ENCODE results near the gene PRPF40A.

The PRPF40A gene

DNA sequence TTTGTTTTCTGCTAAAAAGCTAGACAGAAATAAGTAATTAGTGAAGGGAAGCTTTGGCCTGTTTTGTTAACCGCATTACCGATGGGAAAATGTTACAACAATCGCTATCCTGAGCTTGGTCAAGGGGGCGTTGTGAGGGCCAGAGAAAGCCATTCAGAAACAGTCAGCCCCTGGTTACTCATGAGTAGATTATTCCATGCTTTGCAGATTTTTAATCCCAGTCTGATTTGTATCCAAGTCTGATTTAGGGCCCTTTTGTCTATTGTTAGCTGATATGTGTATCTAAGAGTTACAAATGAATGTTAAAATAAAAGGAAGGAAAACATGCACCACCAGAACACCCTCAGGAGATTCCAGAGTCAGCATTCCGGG, 99.1 kb downstream of the PRPF40A start:
- no peaks in the 10 kb centered on the region for H3K27me3 ChIP-seq (ENCODE audit: insufficient read depth, low read length)
- peaks cover 83% of the 10 kb centered on the region for H3K36me3 ChIP-seq (ENCODE audit: insufficient read depth, low read length)
- H3K9me3 ChIP-seq (ENCODE audit: low read length) = peaks cover 2% of the 10 kb centered on the region
- no peak overlapping the region for H3K4me3 ChIP-seq (ENCODE audit: low read length)
- no peaks in the 10 kb centered on the region for H3K4me1 ChIP-seq (ENCODE audit: insufficient read depth, low read length)
- no peak overlapping the region for H2AFZ ChIP-seq (ENCODE audit: low read depth, low read length)

DNA sequence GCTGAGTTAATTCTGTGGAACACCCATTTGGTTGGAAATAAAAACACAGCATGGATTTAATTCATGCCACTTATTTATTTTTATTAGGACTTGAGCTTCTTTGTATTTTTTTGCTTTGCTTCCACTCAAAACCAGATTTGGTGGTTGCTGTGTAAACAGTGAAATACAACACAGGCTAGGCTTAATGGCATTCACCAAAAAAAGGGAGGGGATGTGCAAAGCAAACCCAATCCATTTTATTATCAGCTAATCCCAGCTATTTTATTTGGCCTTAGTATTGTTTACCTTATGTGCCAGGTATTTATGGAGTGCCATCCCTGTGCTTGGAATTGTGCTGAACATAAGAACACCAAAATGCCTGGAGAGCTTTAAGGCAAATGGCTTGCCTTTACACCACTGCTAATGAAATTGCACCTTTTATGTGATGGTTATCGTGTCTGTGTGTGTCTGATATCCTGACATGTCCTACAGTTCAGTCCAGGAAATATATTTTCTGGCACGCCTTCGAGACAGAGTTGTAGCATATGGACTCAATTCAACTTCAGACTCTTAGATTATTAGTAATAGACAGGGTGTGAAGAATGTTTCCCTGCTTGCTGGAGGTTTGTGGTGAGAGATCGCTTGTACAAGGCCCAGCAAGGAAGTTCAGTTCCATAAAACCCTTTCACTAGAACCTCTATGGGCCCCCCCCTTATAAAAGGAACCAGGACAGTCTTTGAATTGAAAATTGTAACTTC, 99.6 kb downstream of the PRPF40A start:
- Histone ChIP-seq H3K4me3 (ENCODE audit: low read length) (no peak overlapping the region), H2AFZ (ENCODE audit: low read depth, low read length) (no peak overlapping the region), H3K4me1 (ENCODE audit: insufficient read depth, low read length) (no peaks in the 10 kb centered on the region), H3K9me3 (ENCODE audit: low read length) (peaks cover 2% of the 10 kb centered on the region), H3K27me3 (ENCODE audit: insufficient read depth, low read length) (no peaks in the 10 kb centered on the region), H3K36me3 (ENCODE audit: insufficient read depth, low read length) (peaks cover 84% of the 10 kb centered on the region)

DNA sequence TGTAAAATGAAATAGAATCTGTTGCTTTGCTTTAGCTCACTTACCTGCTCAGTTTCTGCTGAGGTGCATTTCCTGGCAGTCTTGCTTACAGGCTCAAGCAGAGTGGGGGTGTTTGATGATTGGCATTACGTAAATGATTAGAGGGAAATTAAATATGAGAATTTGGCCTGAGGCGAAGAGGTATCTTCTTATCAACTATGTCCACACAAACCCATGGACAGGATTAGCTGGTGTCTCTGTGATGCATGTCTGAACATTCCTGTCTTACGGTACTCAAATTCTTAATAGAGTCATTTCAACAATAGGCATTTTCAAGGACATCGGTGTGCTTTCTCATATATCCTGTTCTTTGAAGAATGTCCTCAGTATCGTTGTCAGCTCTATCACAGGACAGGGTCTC, 102.1 kb downstream of the PRPF40A start:
- H3K27me3 ChIP-seq (ENCODE audit: insufficient read depth, low read length) = no peaks in the 10 kb centered on the region
- H3K36me3 ChIP-seq (ENCODE audit: insufficient read depth, low read length) = peaks cover 74% of the 10 kb centered on the region
- H3K4me1 ChIP-seq (ENCODE audit: insufficient read depth, low read length) = no peaks in the 10 kb centered on the region
- no peak overlapping the region for H3K4me3 ChIP-seq (ENCODE audit: low read length)
- no peak overlapping the region for H2AFZ ChIP-seq (ENCODE audit: low read depth, low read length)
- peaks cover 2% of the 10 kb centered on the region for H3K9me3 ChIP-seq (ENCODE audit: low read length)

DNA sequence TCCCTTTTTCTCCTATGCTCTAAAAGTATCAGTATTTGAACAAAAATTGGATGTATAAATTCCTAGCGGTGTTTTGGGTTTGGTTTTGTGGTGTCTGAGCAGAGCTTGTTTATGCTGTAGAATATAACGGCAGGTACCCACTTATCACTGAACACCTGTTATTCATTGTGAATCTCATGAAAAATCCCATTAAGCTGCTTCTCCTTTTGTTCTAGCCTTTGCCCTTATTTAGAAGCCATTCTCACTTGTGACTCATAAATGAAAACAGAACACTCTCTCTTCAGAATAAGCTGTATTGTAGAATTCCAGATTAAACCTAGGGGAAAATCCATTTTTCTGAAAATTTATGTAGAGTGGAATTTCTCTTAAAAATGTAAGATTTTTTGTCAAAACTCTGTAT, 104.0 kb downstream of the PRPF40A start:
- peaks cover 66% of the 10 kb centered on the region for H3K36me3 ChIP-seq (ENCODE audit: insufficient read depth, low read length)
- H3K4me3 ChIP-seq (ENCODE audit: low read length) = no peak overlapping the region
- H2AFZ ChIP-seq (ENCODE audit: low read depth, low read length) = no peak overlapping the region
- no peaks in the 10 kb centered on the region for H3K9me3 ChIP-seq (ENCODE audit: low read length)
- H3K4me1 ChIP-seq (ENCODE audit: insufficient read depth, low read length) = no peaks in the 10 kb centered on the region
- H3K27me3 ChIP-seq (ENCODE audit: insufficient read depth, low read length) = no peaks in the 10 kb centered on the region

DNA sequence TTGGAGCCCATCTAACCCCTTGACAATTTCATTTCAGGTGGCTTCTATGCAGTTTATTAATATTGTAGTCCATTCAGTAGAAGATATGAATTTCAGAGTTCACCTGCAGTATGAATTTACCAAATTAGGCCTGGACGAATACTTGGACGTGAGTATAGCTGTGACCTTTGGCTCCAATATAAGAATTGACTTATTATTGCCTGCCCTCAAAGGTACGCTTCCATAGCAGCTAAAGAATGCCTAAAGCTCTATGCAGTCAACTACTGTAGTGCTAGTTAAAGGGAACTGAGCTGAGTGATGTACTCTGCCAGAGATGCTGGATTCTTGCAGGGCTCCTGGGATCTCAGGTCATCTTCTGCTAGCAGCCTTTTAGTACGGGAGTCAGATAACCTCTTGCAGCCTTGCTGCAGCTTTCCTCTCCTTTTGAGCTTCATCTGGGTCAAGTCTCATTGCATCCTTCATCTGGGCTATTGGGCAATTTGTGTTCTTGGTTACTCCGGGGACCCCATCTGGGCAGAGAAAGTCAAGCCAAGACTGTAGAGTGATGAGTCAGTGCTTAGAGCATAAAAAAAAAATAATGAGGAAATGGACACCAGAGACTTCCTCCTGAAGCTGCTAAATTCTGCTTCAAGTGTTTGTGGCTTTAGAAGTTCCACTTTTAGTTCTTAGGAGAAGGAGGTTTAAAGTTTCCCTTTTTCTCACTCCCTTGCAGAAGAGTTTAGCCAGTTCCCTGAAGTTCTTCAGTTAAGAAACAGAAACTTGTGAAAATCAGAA, 105.6 kb downstream of the PRPF40A start:
- Histone ChIP-seq H3K9me3 (ENCODE audit: low read length) (no peaks in the 10 kb centered on the region), H3K4me1 (ENCODE audit: insufficient read depth, low read length) (peaks cover 2% of the 10 kb centered on the region), H3K36me3 (ENCODE audit: insufficient read depth, low read length) (peaks cover 50% of the 10 kb centered on the region), H3K27me3 (ENCODE audit: insufficient read depth, low read length) (no peaks in the 10 kb centered on the region), H3K4me3 (ENCODE audit: low read length) (no peak overlapping the region), H2AFZ (ENCODE audit: low read depth, low read length) (no peak overlapping the region)

DNA sequence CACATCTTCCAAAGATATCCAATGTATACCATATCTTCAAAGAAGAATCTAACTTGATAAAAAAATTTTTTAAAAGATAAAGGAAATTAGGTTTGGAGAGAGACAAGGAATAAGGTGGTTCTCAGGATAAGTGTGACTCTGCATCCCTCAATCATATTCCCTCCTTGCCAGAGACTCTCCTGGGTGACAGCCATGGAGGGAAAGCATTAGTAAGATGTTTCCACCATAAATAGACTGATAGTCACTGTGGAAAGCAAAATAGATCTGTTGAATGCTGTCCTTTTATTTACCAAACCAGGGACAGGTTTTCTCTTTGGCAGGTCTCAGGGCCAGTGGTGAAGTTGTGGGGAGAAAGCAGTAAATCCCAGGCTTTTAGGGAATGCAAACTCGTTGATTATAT, 107.6 kb downstream of the PRPF40A start:
- Histone ChIP-seq H3K4me1 (ENCODE audit: insufficient read depth, low read length) (peaks cover 2% of the 10 kb centered on the region), H3K4me3 (ENCODE audit: low read length) (no peak overlapping the region), H2AFZ (ENCODE audit: low read depth, low read length) (no peak overlapping the region), H3K36me3 (ENCODE audit: insufficient read depth, low read length) (peaks cover 34% of the 10 kb centered on the region), H3K27me3 (ENCODE audit: insufficient read depth, low read length) (no peaks in the 10 kb centered on the region), H3K9me3 (ENCODE audit: low read length) (no peaks in the 10 kb centered on the region)

DNA sequence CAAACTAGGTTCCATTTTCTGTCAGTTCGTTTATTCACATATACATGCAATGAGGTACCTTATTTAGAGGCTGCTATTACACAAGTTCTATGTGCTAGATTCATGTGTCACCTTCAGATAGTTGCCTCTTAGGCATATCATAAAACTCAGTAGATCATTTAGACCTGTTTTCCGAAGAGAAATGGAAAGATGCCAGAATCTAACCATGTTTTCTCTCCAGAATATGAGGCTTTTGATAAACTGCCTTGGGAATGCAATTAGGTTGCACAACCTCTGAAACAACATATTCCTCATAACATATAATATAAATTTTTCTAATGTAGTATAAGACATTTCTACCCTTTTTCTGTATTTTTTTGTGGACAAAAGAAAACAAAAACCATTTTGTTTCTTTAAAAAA, 108.1 kb downstream of the PRPF40A start:
- Histone ChIP-seq H3K4me1 (ENCODE audit: insufficient read depth, low read length) (peaks cover 2% of the 10 kb centered on the region), H3K27me3 (ENCODE audit: insufficient read depth, low read length) (no peaks in the 10 kb centered on the region), H3K36me3 (ENCODE audit: insufficient read depth, low read length) (peaks cover 31% of the 10 kb centered on the region), H3K9me3 (ENCODE audit: low read length) (no peaks in the 10 kb centered on the region), H3K4me3 (ENCODE audit: low read length) (no peak overlapping the region), H2AFZ (ENCODE audit: low read depth, low read length) (no peak overlapping the region)

DNA sequence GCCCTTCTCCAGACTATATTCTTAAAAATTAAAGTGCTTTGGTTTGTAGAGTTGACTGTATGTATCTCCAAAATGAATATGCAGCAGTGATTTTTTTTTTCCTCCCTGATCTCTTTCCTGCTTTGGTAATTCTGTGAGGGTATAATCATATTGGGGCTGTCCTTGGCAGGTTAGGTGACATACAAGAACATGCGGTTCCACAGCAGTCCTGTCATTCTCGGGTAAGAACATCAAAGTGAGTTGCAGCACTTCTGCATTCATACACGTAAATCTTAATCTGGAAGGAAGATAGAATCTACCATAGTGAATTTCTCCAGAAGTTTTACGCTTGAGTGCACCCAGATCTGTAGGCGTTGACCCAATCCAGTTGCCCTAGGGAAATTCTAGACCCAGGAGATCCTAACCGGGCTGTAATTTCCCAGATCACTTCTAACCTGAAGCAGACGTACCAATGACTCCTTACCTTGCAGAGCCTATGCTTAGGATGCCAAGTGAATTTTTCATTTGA, 109.4 kb downstream of the PRPF40A start:
- Histone ChIP-seq H3K4me1 (ENCODE audit: insufficient read depth, low read length) (peaks cover 2% of the 10 kb centered on the region), H3K27me3 (ENCODE audit: insufficient read depth, low read length) (no peaks in the 10 kb centered on the region), H3K9me3 (ENCODE audit: low read length) (no peaks in the 10 kb centered on the region), H2AFZ (ENCODE audit: low read depth, low read length) (no peak overlapping the region), H3K4me3 (ENCODE audit: low read length) (no peak overlapping the region), H3K36me3 (ENCODE audit: insufficient read depth, low read length) (peaks cover 23% of the 10 kb centered on the region)

DNA sequence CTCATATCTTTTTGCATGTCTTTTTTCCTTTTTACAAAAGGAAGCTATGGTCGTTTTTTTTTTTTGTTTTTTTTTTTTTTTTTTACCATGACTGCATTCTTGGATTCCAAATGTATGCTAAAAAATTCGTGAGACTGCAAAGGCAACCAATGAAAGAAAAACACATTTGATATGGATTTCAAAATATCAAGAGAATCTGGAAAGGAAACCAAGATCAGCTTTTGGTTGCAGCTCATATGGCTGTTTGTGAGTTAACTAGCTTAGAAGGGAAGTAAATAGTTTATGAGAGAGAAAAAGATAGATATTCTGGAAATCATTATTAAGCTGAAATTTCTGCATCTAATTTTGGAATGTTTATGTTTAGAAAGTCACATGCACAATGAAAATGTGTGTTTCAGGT, 110.3 kb downstream of the PRPF40A start:
- H2AFZ ChIP-seq (ENCODE audit: low read depth, low read length) = no peak overlapping the region
- H3K9me3 ChIP-seq (ENCODE audit: low read length) = no peaks in the 10 kb centered on the region
- peaks cover 17% of the 10 kb centered on the region for H3K36me3 ChIP-seq (ENCODE audit: insufficient read depth, low read length)
- no peak overlapping the region for H3K4me3 ChIP-seq (ENCODE audit: low read length)
- H3K4me1 ChIP-seq (ENCODE audit: insufficient read depth, low read length) = peaks cover 2% of the 10 kb centered on the region
- no peaks in the 10 kb centered on the region for H3K27me3 ChIP-seq (ENCODE audit: insufficient read depth, low read length)

DNA sequence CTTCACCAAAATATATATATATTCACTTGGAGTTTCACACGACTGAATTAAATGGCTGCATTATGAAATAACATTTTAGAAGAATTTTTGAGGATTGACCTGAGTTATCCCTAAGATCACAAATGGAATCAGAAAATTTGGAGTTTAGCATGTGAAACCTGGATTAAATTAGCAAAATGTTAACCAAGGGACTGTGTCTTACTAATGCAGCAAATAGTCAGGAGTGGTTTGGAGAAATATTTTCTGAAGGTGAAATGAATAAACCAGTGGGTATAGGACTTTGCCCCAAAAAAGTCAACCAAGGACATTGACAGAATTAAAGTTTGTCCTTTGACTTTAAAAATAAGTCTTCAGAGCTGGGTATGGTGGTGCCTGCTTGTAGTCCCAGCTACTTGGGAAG, 111.2 kb downstream of the PRPF40A start:
- H3K27me3 ChIP-seq (ENCODE audit: insufficient read depth, low read length) = no peaks in the 10 kb centered on the region
- no peaks in the 10 kb centered on the region for H3K9me3 ChIP-seq (ENCODE audit: low read length)
- peaks cover 10% of the 10 kb centered on the region for H3K36me3 ChIP-seq (ENCODE audit: insufficient read depth, low read length)
- H3K4me3 ChIP-seq (ENCODE audit: low read length) = no peak overlapping the region
- H3K4me1 ChIP-seq (ENCODE audit: insufficient read depth, low read length) = peaks cover 2% of the 10 kb centered on the region
- H2AFZ ChIP-seq (ENCODE audit: low read depth, low read length) = no peak overlapping the region

DNA sequence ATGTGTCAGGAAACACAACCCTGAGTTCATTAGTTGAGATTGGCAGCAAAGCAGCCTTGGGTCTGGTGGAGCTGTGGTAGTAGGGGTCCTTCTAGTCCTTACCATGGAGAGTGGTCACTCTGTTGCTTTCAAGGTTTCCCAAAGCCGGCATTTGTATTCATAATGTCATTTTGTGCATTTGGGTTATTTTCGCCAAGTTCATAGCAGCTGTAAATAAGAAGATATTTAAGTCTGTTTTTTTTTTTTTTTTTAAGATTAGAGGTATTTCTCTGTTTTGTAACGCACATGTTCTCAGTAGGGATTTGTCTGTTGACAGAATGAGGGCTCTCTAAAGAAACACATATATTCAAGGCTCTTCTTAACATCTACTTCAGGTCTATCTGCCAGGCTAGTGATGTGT, 114.1 kb downstream of the PRPF40A start:
- Histone ChIP-seq H3K36me3 (ENCODE audit: insufficient read depth, low read length) (no peaks in the 10 kb centered on the region), H3K9me3 (ENCODE audit: low read length) (no peaks in the 10 kb centered on the region), H3K27me3 (ENCODE audit: insufficient read depth, low read length) (no peaks in the 10 kb centered on the region), H3K4me3 (ENCODE audit: low read length) (no peak overlapping the region), H3K4me1 (ENCODE audit: insufficient read depth, low read length) (peaks cover 19% of the 10 kb centered on the region), H2AFZ (ENCODE audit: low read depth, low read length) (no peak overlapping the region)

DNA sequence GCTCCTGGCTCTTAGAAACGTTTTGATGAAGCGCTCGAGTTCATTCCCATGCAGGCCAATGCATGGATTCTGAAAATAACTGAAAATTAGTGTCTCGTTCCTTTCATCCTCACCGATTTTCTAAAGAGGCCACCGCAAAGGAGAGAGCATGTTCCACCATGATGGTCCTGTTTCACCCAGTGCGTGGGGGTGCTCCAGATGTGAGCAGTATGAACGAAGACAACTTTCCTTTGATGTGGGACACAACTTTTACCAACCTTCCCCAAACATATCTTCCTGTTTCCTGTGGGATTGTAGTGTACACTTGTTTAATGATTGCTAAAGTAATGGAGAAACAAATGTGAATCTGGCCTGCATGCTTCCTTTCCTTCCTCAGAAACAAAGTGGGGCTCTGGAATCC, 114.5 kb downstream of the PRPF40A start:
- no peaks in the 10 kb centered on the region for H3K36me3 ChIP-seq (ENCODE audit: insufficient read depth, low read length)
- no peak overlapping the region for H2AFZ ChIP-seq (ENCODE audit: low read depth, low read length)
- no peaks in the 10 kb centered on the region for H3K27me3 ChIP-seq (ENCODE audit: insufficient read depth, low read length)
- no peak overlapping the region for H3K4me3 ChIP-seq (ENCODE audit: low read length)
- H3K9me3 ChIP-seq (ENCODE audit: low read length) = no peaks in the 10 kb centered on the region
- H3K4me1 ChIP-seq (ENCODE audit: insufficient read depth, low read length) = peaks cover 19% of the 10 kb centered on the region

All from neuron (in vitro differentiated cells).